Liver (tissue), 9 donors: ENCODE results near the gene CPA2. TPM values are rescaled to one million over a fixed set of nuclear protein-coding genes. Genes with fewer than 3 reads are reported as not detected.
"Not testable (repeated sequence)": the region's sequence is repeated elsewhere in the genome, so short reads cannot be mapped to it uniquely, and the experiment has no call there.

ENCODE experiments used
- DNase-seq: peaks from one replicate; pipeline ENCODE4 v3.0.0-alpha.2; 2017; ENCODE audit warnings: low spot score
- H3K27ac ChIP-seq, 2 donors: one replicate each; pipeline ENCODE4 v1.7.0; 2013; ENCODE audit warnings: inconsistent platforms in 2 of 2, low read length in 2 of 2, control low read depth in 1 of 2, low read depth in 1 of 2, mild to moderate bottlenecking in 1 of 2
- H3K27me3 ChIP-seq, 4 donors: one replicate each; pipeline versions ENCODE4 v1.6.1 to v1.7.0; 2013; ENCODE audit warnings: low read length in 3 of 4, inconsistent platforms in 1 of 4, mild to moderate bottlenecking in 1 of 4, moderate library complexity in 1 of 4; ENCODE audit not compliant: control insufficient read depth in 4 of 4, insufficient read depth in 4 of 4
- H3K36me3 ChIP-seq, 4 donors: one replicate each; pipeline versions ENCODE4 v1.6.1 to v1.7.0; 2013; ENCODE audit warnings: low read length in 3 of 4, mild to moderate bottlenecking in 3 of 4, low read depth in 1 of 4, moderate library complexity in 1 of 4; ENCODE audit not compliant: control insufficient read depth in 4 of 4, insufficient read depth in 3 of 4
- H3K4me1 ChIP-seq, 4 donors: one replicate each; pipeline versions ENCODE4 v1.6.1 to v1.7.0; 2013; ENCODE audit warnings: low read length in 3 of 4, mild to moderate bottlenecking in 3 of 4, moderate library complexity in 1 of 4; ENCODE audit not compliant: control insufficient read depth in 4 of 4, insufficient read depth in 4 of 4
- H3K4me3 ChIP-seq, 3 donors: one replicate each; pipeline versions ENCODE4 v1.6.1 to v1.7.0; 2013; ENCODE audit warnings: low read length in 3 of 3, control low read depth in 1 of 3, low read depth in 1 of 3, mild to moderate bottlenecking in 1 of 3
- H3K9ac ChIP-seq, 2 donors: one replicate each; pipeline ENCODE4 v1.7.0; 2013; ENCODE audit warnings: low read length in 2 of 2, mild to moderate bottlenecking in 2 of 2, moderate library complexity in 2 of 2, control low read depth in 1 of 2, low read depth in 1 of 2
- H3K9me3 ChIP-seq, 4 donors: one replicate each; pipeline versions ENCODE4 v1.6.1 to v1.7.0; 2013; ENCODE audit warnings: low read length in 3 of 4; ENCODE audit not compliant: control insufficient read depth in 4 of 4
- GABPA ChIP-seq, 2 donors: IDR thresholded peaks in 1 of 2; conservative IDR thresholded peaks in 1 of 2; 2 replicates each; pipeline ENCODE4 v1.6.1; 2016; ENCODE audit warnings: antibody characterized with exemption in 2 of 2, mild to moderate bottlenecking in 1 of 2, moderate library complexity in 1 of 2
- RAD21 ChIP-seq, 2 donors: IDR thresholded peaks; 2 replicates each; pipeline ENCODE4 v1.6.1; 2016; ENCODE audit warnings: antibody characterized with exemption in 2 of 2, mild to moderate bottlenecking in 2 of 2
- TAF1 ChIP-seq: conservative IDR thresholded peaks from 2 replicates; pipeline ENCODE4 v1.6.1; 2016; ENCODE audit warnings: antibody characterized with exemption, mild to moderate bottlenecking
- WGBS: extraction: QIAGEN DNeasy Blood & Tissue Kit; methylation state at CpG from one replicate; pipeline ENCODE4 v1.1.7; 2013; 5-methylcytosine and 5-hydroxymethylcytosine counted together
- polyA plus RNA-seq, 2 donors: library from polyadenylated mRNA; stranded (reverse) in 1 of 2; unstranded in 1 of 2; fragments of 200-250 nt in 1 of 2; fragments of >200 nt in 1 of 2; fragmentation: Nextera tagmentation in 1 of 2; extraction: Ambion mirVana in 1 of 2; gene quantifications; one replicate each; pipeline versions ENCODE4 v1.2.1 to v1.2.3, GENCODE V29; 2013 to 2015
- total RNA-seq, 2 donors: library from RNA; depleted of rRNA; stranded (reverse); fragments of >200 nt; gene quantifications; one replicate each; pipeline ENCODE4 v1.2.3, GENCODE V29; 2014
- TF ChIP-seq, protein P1 (sequence below): IDR thresholded peaks from 2 replicates; pipeline ENCODE4 v1.6.1; 2016; ENCODE audit warnings: antibody characterized with exemption, mild to moderate bottlenecking
- donor health status: healthy.
- donor health status: healthy.
- donor health status: healthy.
- donor health status: healthy.
- donor health status: healthy.

Gene CPA2
- total and polyA plus RNA-seq, 4 donors, result not detected

DNA sequence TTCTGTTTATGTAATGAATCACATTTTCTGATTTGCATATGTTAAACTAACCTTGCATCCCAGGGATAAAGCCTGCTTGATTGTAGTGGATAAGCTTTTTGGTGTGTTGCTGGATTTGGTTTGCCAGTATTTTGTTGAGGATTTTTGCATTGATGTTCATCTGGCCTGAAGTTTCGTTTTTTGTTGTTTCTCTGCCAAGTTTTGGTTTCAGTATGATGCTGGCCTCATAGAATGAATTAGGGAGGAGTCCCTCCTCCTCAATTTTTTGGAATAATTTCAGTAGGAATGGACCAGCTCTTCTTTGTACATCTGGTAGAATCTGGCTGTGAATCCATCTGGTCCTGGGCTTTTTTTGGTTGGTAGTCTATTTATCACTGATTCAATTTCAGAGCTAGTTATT, 23.2 kb upstream of the CPA2 start:
- WGBS, result 10% methylated on average over 1 of the region's 1 CpG
- not testable (repeated sequence) for H3K36me3 ChIP-seq, H3K27me3 ChIP-seq, H3K4me3 ChIP-seq, H3K9ac ChIP-seq, H3K4me1 ChIP-seq, H3K27ac ChIP-seq, DNase-seq, H3K9me3 ChIP-seq
- TF ChIP-seq RAD21 (IDR thresholded peaks at IDR 0.05), result peak in 1 of 2 donors; percentile 10

DNA sequence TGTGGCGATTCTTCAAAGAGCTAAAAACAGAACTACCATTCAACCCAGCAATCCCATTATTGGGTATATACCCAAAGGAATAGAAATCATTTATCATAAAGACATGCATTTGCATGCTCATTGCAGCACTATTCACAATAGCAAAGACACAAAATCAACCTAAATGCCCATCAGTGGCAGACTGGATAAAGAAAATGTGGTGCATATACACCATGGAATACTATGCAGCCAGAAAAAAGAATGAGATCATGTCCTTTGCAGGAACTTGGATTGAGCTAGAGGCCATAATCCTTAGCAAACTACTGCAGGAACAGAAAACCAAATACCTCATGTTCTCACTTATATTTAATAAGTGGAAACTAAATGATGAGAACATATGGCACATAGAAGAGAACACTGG, 20.2 kb upstream of the CPA2 start:
- H3K4me1 ChIP-seq, H3K27ac ChIP-seq, H3K36me3 ChIP-seq, H3K9me3 ChIP-seq, H3K27me3 ChIP-seq, H3K9ac ChIP-seq, DNase-seq, H3K4me3 ChIP-seq: not testable (repeated sequence)
- WGBS, result 82% methylated on average over 1 of the region's 1 CpG

DNA sequence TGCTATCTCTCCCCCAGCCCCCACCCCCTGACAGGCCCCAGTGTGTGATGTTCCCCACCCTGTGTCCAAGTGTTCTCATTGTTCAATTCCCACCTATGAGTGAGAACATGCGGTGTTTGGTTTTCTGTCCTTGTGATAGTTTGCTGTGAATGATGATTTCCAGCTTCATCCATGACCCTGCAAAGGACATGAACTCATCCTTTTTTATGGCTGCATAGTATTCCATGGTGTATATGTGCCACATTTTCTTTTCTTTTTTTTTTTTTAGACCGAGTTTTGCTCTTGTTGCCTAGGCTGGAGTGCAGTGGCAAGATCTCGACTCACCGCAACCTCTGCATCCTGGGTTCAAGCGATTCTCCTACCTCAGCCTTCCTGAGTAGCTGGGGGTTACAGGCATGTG, 17.8 kb upstream of the CPA2 start:
- not testable (repeated sequence) for H3K4me3 ChIP-seq, H3K27ac ChIP-seq, DNase-seq, H3K36me3 ChIP-seq, H3K9ac ChIP-seq, H3K4me1 ChIP-seq, H3K9me3 ChIP-seq, H3K27me3 ChIP-seq
- WGBS, result 91% methylated on average over 5 of the region's 5 CpGs

DNA sequence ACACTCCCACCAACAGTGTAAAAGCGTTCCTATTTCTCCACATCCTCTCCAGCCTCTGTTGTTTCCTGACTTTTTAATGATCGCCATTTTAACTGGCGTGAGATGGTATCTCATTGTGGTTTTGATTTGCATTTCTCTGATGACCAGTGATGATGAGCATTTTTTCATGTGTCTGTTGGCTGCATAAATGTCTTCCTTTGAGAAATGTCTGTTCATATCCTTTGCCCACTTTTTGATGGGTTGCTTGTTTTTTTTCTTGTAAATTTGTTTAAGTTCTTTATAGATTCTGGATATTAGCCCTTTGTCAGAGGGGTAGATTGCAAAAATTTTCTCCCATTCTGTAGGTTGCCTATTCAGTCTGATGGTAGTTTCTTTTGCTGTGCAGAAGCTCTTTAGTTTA, 17.0 kb upstream of the CPA2 start:
- H3K4me1 ChIP-seq, H3K9ac ChIP-seq, H3K36me3 ChIP-seq, DNase-seq, H3K4me3 ChIP-seq, H3K9me3 ChIP-seq, H3K27ac ChIP-seq, H3K27me3 ChIP-seq: not testable (repeated sequence)
- 88% methylated on average over 3 of the region's 3 CpGs for WGBS

DNA sequence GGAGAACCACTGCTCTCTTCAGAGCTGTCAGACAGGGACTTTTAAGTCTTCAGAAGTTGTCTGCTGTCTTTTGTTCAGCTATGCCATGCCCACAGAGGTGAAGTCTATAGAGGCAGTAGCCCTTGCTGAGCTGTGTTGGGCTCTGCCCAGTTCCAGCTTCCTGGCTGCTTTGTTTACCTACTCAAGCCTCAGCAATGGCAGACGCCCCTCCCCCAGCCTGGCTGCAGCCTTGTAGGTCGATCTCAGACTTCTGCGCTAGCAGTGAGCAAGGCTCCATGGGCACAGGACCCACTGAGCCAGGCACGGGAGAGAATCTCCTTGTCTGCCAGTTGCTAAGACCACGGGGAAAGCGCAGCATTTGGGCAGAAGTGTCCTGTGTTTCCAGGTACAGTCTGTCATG, 12.1 kb upstream of the CPA2 start:
- DNase-seq, result no peak
- Histone ChIP-seq H3K4me1 (no peaks in the 10 kb centered on the region), H3K4me3 (no peak overlapping the region), H3K9me3 (peaks cover 10 to 20% (median 16%) of the 10 kb centered on the region in 4 donors), H3K9ac (no peak overlapping the region), H3K36me3 (no peaks in the 10 kb centered on the region), H3K27ac (no peak overlapping the region), H3K27me3 (no peaks in the 10 kb centered on the region)
- WGBS, result 68% methylated on average over 6 of the region's 6 CpGs
- TF ChIP-seq TAF1 (no peak), RAD21 (IDR thresholded peaks at IDR 0.05) (no peak), GABPA (IDR thresholded peaks at IDR 0.05 in 1 of 2, conservative IDR thresholded peaks at IDR 0.05 in 1 of 2) (no peak)
- TF ChIP-seq, protein P1, sequence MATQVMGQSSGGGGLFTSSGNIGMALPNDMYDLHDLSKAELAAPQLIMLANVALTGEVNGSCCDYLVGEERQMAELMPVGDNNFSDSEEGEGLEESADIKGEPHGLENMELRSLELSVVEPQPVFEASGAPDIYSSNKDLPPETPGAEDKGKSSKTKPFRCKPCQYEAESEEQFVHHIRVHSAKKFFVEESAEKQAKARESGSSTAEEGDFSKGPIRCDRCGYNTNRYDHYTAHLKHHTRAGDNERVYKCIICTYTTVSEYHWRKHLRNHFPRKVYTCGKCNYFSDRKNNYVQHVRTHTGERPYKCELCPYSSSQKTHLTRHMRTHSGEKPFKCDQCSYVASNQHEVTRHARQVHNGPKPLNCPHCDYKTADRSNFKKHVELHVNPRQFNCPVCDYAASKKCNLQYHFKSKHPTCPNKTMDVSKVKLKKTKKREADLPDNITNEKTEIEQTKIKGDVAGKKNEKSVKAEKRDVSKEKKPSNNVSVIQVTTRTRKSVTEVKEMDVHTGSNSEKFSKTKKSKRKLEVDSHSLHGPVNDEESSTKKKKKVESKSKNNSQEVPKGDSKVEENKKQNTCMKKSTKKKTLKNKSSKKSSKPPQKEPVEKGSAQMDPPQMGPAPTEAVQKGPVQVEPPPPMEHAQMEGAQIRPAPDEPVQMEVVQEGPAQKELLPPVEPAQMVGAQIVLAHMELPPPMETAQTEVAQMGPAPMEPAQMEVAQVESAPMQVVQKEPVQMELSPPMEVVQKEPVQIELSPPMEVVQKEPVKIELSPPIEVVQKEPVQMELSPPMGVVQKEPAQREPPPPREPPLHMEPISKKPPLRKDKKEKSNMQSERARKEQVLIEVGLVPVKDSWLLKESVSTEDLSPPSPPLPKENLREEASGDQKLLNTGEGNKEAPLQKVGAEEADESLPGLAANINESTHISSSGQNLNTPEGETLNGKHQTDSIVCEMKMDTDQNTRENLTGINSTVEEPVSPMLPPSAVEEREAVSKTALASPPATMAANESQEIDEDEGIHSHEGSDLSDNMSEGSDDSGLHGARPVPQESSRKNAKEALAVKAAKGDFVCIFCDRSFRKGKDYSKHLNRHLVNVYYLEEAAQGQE, result no peak
